Skin epidermis (tissue), 12 donors: ENCODE results near the gene POTEB2.
"Not testable (repeated sequence)": the region's sequence is repeated elsewhere in the genome, so short reads cannot be mapped to it uniquely, and the experiment has no call there.

Source experiments
- H3K27ac ChIP-seq, 21 experiments: fragments of 200-600 bp; sonication (generic) in 11 of 21; one replicate each; pipeline ENCODE4 v1.5.0; 2020; ENCODE audit warnings: mild to moderate bottlenecking in 3 of 21, inconsistent platforms in 2 of 21, moderate library complexity in 2 of 21
- H3K4me3 ChIP-seq, 7 experiments: fragments of 200-600 bp; sonication (generic) in 2 of 7; one replicate each; pipeline ENCODE4 v1.5.0; 2020; ENCODE audit warnings: inconsistent platforms in 2 of 7, mild to moderate bottlenecking in 2 of 7, moderate library complexity in 1 of 7

Gene POTEB2

DNA sequence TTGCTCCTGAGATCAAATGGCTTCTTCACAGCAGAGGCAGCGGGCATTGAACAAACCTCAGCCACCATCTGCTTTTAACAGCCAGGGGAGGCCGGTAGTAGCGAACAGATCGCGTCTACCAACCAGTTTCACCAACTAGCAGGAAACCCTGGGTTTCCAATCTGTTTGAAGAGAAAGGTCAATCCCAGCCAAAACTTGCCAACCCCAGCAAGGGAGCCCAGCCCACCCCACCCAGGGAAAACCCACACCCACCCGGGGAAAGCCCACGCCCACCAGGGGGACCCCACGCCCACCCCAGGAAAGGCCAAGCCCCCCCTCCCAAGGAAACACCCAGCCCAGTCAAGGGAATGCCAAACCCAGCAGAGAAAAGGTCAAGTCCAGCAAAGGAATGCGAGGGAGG lies at the start of gene POTEB2:
POTEB2 (minus strand) TSS at position 101 of the 400 bp plus-strand sequence; CDS start at position 68, 33 bp downstream.
- H3K4me3 ChIP-seq, H3K27ac ChIP-seq: not testable (repeated sequence)

DNA sequence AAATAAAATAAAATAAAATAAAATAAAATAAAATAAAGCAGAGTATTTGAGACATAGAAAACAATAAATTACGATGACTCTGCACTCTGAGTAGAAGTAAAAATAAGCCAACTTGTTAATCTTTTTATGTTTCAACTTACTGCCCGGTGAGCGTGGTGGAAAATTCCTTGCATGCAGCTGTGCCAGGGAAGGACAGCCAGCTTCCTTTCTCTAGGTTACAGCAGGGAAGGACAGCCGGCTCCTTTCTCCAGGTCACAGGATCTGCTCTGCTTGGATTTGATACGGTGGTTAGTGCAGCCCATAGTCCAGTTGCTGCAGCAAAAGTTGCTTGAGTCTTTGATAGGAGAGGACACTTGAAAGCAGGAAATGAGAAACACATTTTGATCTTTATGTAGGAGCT lies 13.8 kb upstream of the POTEB2 start:
- H3K27ac ChIP-seq, H3K4me3 ChIP-seq: not testable (repeated sequence)

DNA sequence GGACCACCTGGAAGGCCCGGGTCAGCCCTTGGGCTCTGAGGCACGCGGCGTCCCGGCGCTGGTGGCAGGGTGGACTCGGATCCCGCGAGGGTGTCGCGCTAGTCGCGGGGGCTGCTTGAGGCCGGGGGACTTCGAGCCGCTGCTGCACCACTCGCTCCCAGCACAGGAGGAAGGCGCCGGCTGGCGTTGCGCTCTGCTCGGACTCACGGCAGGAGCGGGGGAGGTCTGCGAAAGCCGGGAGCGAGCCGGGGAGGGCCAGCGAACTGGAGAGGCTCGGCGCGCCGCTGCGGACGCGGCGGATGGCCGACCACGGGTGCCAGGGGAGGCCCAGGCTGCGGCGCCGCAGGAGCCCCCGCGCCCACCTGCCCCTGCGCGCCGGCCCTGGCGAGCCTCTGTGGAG lies 12.3 kb upstream of the POTEB2 start:
- not testable (repeated sequence) for H3K27ac ChIP-seq, H3K4me3 ChIP-seq

DNA sequence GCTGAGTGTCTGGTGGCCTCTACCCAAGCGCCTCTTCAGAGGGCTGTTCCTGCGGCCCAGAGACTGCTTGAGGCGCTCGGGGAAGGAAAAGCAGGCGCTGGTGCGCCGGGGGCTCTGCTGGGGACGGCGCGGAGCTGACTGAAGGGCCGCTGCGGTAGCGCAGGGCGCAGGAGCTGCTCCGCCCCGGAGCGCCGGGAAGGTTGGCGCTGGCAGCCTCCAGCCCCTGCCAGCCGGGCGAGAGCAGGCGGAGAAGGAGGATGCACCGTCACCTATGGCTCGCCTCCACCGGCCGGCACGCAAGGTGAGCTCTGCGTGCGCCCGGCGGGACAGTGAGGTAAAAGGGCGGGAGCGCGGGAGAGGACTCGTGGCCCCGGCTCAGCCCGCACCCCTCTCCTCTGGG lies 11.7 kb upstream of the POTEB2 start:
- not testable (repeated sequence) for H3K27ac ChIP-seq, H3K4me3 ChIP-seq
